ENCODE measurements around the gene SAFB.

Gene SAFB

DNA sequence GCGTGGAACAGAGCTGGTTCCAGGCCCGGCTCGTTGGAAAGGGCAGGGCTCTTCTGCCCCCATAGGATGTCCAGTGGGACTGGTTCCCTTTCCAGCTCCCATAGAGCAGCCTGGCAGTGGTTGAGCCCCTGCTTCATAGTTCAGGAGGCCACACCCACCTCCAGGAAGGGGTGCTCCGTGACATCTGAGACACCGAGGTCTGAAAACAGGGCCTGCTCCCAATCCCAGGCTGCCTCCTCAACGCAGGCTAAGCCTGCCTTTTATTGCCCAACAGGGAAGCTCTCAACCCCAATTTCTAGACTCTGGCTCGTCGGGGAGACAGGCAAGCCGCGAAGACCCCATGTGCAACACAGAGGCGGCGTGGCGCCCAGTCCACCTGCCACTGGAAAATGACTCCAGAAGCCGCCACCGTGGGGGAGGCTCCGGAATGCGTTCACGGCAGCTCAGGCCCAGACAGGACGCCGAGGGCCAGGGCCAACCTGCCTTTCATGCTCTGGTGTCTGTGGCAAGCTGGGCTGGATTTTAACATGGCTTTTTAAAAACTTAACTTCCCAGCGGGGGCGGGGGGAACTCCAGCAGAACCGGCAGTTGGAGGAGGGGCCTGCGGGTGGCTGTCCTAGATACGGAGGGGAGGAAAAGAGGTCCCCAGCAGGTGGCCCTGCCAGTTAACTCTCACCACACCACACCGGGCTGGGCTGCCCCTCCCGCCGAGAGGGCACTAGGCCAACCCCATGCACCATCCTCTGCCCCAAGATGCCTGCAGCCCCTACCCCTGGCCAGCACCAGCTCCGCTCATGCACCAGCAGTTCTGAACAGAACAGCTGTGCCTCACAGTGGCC is 37.2 kb upstream of the SAFB start:
- TF ChIP-seq, protein P1, sequence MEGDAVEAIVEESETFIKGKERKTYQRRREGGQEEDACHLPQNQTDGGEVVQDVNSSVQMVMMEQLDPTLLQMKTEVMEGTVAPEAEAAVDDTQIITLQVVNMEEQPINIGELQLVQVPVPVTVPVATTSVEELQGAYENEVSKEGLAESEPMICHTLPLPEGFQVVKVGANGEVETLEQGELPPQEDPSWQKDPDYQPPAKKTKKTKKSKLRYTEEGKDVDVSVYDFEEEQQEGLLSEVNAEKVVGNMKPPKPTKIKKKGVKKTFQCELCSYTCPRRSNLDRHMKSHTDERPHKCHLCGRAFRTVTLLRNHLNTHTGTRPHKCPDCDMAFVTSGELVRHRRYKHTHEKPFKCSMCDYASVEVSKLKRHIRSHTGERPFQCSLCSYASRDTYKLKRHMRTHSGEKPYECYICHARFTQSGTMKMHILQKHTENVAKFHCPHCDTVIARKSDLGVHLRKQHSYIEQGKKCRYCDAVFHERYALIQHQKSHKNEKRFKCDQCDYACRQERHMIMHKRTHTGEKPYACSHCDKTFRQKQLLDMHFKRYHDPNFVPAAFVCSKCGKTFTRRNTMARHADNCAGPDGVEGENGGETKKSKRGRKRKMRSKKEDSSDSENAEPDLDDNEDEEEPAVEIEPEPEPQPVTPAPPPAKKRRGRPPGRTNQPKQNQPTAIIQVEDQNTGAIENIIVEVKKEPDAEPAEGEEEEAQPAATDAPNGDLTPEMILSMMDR (IDR thresholded peaks at IDR 0.05; ENCODE audit: control extremely low read depth, extremely low read depth, low read depth, missing control alignments), result no peak
- POLR2A ChIA-PET, result interaction anchor here (0.6 kb wide), 1 partner anchor 37 kb away, joined by 3 read pairs; the partner anchor contains the start of genes SAFB and SAFB2
- peak; percentile 78 for DNase-seq (ENCODE audit: extremely low spot score)
- CTCF ChIA-PET, result no interaction called here

DNA sequence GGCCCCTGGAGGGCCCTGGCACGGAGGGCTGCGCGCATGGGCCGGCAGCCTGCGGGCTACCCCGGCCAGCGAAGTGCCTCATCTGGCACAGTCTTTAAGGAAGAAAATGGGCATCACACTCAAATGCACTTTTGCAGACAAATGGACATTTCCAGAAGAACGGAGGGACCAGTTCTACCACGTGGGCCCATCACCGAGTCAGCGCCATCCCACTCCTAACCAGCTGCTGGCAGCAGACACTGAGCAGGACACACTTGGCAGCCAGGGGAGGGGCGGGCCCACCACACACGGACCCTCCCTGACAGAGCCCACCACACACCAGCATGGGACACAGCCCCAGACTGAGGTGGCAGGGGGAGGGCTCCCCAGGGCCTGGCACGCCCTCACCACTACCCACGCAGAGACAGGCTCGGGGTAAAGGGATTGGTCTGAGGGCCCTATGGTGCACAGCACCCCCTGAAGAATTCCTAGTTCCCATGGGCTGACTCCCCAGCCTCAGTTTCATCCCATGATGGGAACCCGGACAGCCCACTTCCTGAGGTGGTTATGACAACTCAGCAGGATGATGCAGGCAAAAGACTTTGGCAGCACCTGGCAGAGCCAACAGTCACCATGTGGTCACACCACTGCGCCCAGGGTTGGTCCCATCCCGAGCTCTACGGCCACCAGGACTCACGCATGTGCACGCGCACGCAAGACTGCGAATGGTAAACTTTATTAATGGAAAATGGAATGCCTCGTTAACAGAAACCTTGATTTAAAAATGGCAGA is 36.4 kb upstream of the SAFB start:
- TF ChIP-seq, protein P1 (IDR thresholded peaks at IDR 0.05; ENCODE audit: control extremely low read depth, extremely low read depth, low read depth, missing control alignments), result no peak
- ChIA-PET CTCF (no interaction called here), POLR2A (interaction anchor here (0.6 kb wide), 1 partner anchor 36 kb away, joined by 3 read pairs; the partner anchor contains the start of genes SAFB and SAFB2)
- no peak for DNase-seq (ENCODE audit: extremely low spot score)

DNA sequence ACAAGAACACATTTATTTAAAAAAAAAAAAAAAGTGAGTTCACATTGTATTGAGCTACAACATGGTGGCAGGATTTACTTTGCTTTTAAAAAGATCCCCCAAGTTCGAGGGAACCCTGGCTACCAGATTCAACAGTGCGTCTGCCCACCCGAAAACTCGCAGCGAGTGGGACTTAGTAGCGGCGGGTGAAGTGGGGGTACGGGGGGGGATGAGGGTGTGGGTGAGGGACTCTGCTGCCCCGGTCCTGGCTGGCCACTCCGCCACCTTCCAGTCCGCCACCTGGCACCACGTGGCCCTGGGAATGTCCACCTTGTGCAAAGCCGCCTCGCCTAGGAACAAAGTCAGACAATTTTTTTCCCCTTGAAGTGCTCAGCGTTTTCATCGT is 35.8 kb upstream of the SAFB start:
- CTCF ChIA-PET, result no interaction called here
- POLR2A ChIA-PET, result no interaction called here

DNA sequence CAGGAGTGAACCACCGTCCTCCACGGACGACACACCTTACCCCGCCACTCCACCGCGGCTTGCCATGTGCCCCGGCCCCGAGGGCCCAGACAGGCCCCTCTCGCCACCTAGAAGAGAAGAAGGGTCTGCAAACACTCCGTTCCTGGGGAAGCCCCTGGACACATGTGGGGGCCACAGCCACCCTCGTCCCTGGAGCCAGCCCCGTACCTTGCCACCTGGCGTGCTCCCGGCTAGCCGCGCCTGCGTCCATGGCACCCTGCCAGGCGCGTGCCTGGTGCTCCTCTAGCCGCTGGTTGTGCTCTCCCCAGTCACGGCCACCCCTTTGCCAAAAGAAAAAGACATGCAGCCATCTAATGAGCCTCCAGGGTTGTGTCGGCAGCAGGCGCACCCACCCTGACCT is 35.2 kb upstream of the SAFB start:
- TF ChIP-seq, protein P1 (IDR thresholded peaks at IDR 0.05; ENCODE audit: control extremely low read depth, extremely low read depth, low read depth, missing control alignments), result no peak
- DNase-seq (ENCODE audit: extremely low spot score), result no peak
- ChIA-PET CTCF (no interaction called here), POLR2A (no interaction called here)

More for the DNA sequence above, 35.8 kb upstream of the SAFB start:
- no peak for DNase-seq (ENCODE audit: extremely low spot score)
- TF ChIP-seq, protein P1 (IDR thresholded peaks at IDR 0.05; ENCODE audit: control extremely low read depth, extremely low read depth, low read depth, missing control alignments), result no peak

DNA sequence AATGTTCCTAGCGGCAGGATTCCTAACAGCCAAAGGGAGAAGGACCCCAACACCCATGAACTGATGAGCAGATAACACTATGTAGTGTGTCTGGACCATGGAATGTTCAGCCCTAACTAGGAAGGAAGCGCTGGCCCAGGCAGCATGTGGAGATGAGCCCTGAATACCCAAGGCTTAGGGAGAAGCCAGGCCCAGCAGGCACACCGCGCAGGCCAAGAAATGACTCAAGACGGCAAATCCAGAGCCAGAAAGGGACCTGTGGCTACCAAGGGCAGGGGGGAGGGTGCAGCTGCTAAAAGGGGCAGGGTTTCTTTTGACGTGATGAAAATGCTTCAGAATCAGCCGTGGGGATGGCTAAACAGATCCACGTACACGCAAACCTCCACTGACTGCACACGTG is 34.4 kb upstream of the SAFB start:
- ChIA-PET CTCF (interaction anchor here (1.0 to 1.3 kb wide), 2 partner anchors 11 kb away, joined by 3 to 4 read pairs; no protein-coding TSS in a partner anchor), POLR2A (no interaction called here)
- DNase-seq (ENCODE audit: extremely low spot score), result no peak
- TF ChIP-seq, protein P1 (IDR thresholded peaks at IDR 0.05; ENCODE audit: control extremely low read depth, extremely low read depth, low read depth, missing control alignments), result no peak

DNA sequence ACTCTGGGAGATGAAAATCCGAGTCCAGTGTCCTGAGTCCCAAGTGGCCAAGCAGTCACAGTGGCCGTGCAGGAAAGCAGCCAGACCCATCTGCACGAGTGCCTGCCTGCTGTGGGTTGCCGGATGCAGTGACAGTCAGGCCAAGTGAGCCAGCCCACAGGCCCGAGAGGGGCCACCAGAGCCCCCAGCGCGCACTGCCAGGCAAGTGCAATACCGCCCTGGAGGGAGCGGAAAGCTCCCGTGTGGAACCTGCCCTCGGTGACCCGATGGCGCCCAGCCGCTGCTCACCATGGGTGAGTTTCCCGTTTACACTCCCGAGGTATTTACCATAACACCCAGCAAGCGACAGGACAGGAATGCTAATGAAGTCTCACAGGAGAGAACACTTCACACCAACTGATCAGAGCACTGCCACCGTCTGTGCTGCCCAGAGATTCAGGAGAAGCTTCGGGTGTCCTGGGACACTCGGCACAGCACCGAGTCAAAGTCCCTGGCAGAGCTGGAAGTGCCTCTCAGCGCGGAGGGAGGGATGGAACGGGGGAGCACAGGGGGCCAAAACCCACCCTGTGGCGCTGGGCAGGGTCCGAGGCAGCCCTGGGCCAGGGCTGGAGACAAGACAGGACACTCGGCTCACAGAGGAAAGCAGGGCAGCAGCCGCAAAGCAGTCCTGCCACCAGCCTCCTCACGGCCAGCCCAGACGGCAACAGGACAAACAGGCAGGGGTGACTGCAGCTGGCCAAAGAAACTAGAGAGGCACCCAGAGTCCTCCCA is 33.8 kb upstream of the SAFB start:
- TF ChIP-seq, protein P1 (IDR thresholded peaks at IDR 0.05; ENCODE audit: control extremely low read depth, extremely low read depth, low read depth, missing control alignments), result no peak

More for the DNA sequence above, 33.8 kb upstream of the SAFB start:
- POLR2A ChIA-PET, result no interaction called here
- no peak for DNase-seq (ENCODE audit: extremely low spot score)
- CTCF ChIA-PET, result interaction anchor here (1.0 to 1.3 kb wide), 3 partner anchors 9 to 12 kb away, joined by 3 to 4 read pairs (median 3); no protein-coding TSS in a partner anchor

Measured in GM10248 (cell line).